ENCODE data around the gene ARID1B.

ARID1B gene

DNA sequence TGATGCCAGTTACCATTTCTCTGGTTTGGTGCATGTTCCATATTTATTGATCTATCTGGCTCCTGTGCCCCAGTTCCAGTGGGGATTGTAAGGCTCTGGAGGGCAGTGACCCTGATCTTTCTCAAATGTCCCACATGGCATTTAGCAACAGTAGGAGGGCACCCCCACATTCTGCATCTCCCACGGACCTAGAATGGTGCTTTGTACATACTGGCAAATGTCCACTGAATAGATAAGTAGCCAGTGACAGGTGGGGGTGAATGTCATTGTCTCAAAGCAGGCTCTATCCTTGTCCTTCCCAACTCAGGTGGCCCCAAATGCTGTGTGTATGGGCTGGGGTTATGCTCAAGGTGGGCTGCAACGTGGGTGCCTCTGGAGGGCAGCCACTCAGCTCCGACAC lies 462.0 kb downstream of the ARID1B start:
- DNase-seq: no peak

DNA sequence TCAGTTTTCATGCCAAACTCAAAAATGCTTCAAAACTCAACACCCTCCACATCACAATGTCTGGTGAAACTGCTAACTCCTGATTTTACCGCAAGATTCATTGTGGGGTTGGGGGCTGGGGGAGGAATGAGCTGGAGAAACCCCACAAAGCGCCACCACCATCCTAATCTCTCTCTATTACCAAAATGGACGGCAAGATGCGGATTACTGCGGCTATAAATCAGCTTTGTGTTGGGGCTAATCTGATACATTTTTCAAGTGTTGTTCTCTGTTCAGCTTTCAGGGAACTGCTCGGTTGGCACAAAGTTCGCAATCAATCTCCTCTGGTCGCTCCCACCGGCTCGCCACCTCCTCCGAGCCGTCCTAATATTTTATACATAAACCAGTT lies 462.5 kb downstream of the ARID1B start:
- no peak for DNase-seq

DNA sequence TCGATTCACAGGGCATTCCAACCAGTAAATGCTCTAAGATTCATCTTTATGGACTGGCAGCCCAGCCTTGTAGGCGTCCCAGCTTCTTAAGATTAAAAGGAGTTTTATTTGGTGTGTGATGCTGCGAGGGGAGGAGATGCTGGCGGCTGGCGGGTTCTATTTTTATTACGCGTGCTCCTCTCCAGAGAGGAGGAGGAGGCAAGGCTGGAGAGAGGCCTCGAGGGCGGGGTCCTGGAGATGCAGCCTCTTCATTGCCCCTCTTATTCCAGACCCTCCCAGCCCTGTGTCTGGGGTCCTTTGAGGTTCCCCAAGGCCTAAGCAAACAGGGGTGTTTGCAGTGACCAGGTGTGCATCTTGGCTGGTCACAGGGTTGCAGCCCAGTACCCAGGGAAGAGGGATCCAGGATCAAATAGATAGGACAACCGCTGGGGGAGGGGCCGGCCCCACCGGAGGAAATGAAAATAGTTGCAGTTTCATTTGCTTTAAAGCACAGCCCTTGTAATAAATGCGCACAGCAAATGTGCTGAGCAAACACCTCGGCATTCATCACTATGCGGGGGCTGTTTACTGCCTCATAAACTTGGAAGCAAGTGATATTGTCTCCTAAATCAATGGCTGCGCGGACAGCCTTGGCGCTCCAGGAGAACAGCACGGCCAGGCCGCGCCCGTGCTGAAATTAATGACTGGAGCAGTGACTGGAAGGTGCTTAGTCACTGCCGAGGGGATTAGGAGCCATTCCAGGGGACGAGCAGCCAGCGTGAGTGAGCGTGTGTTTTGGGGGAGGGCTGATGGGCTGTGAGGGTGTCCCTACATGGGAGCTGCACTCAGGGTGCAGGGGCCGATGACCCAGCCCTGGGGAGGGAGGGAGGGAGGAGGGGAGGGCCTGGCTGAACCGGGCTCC lies 463.1 kb downstream of the ARID1B start:
- DNase-seq: no peak

DNA sequence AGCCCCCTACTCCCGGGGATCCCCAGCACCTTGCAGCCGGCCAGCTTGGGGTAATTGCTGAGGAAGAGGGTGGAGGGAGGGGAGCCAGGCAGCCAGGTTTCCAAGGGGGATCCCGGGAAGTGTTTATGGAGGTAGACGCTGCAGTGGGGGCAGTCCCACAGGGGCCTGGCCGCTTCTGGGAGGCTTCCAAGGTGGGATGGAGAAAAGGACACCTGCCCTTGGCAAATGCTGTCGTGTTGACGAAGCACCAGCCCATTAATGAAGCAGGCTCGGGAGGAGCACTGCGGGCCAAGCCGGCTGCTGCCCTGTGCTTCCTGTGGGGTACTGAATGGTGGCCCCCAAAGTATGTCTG lies 463.8 kb downstream of the ARID1B start:
- DNase-seq: no peak

DNA sequence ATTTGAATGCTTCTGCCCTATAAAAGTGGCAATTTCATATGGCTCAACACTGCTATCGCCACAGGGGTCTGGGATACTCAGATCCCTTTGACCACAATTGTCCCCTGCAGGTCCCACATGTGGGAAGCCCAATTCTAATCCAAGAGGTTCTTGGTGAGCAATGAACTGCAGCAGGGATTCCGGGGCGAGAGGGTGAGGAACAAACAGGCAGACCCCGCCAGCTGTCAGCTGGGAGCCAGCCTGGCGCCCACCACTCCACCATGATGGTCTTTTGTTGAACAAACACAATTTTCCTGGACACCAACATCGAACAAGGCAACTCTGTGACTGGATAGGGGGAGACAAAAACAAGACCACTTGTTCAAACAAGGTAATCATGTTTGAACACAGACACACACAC lies 465.6 kb downstream of the ARID1B start:
- no peak for DNase-seq

DNA sequence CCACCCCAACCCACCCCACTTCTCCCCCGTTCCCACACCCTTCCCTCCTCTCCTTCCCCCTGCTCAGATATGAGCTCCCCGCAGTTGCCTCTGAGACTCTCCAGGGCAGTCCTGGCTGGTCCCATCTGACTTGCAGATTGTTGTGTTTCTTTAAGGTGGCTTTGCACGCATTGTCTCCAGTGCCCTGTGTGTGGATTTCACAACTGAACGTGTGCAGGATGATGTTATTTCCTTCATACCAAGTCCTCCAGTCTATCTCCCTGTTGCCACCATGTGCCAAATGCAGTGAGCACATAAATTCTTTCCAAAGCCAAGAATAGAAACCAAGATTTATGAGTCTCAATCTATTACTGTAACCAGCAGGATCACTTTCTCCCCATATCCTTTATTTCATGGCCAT lies 467.0 kb downstream of the ARID1B start:
- no peak for DNase-seq

DNA sequence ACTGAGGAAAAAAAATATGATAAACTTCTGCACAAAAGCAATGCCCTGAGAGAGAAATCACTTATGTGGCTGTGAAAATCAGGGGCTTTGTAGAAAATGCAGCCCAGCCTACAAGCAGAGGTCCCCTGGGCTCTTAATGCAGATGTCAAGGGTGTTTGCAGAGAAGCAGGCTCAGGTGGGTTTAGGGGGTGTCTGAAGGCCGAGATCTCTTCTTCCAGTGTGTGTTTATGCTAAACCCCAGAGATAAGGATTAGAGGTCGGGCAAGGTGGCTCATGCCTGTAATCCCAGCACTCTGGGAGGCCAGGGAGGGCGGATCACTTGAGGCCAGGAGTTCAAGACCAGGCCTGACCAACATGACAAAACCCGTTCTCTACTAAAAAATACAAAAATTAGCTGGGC lies 467.6 kb downstream of the ARID1B start:
- no peak for DNase-seq

DNA sequence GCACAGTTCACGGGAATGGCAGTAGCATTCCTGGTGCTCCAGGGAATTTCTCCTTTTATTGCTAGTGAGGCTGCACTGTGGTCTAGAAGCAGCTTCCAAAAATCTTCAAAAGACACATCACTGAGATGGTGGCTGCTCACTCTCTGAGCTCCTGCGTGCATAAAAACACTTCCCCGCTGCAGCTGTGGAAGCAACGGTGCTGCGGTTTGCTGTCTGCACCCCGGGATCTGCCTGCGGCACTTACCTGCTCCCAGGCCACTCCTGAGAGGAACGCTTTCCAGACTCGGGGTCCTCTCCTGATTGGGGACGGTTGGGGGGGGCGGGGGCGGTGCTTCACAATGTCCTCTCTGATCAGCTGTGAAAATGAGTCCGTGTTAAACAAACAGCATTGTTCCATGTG lies 468.3 kb downstream of the ARID1B start:
- DNase-seq: no peak

DNA sequence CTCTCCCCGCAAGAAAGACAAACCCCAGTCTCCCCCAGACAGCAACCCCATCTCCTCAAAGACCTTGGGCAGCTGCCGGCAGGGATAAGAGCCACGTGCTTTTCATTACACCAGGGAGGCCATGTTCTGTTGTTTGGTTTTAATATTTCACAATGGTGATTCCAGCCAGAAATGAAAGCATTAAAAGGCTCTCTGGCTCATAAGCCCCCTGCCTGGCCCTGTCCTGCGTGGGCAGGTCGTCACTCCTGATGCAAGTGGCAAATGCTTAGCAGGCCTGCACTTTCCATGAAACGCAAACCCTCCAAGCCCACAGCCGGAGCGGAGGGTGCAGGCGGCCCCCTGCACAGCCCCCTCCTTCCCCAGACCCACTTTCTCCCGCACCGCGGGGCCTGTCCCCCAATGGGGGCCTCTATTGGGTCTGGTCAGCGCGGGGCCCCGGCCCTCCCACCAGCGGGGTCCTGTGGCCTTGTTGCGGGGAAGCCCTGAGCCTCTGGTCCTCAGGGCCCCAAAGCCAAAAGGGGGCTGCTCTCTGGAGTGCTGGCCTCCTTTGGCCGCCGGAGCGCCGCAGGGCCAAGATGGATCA lies 469.0 kb downstream of the ARID1B start:
- DNase-seq: no peak

DNA sequence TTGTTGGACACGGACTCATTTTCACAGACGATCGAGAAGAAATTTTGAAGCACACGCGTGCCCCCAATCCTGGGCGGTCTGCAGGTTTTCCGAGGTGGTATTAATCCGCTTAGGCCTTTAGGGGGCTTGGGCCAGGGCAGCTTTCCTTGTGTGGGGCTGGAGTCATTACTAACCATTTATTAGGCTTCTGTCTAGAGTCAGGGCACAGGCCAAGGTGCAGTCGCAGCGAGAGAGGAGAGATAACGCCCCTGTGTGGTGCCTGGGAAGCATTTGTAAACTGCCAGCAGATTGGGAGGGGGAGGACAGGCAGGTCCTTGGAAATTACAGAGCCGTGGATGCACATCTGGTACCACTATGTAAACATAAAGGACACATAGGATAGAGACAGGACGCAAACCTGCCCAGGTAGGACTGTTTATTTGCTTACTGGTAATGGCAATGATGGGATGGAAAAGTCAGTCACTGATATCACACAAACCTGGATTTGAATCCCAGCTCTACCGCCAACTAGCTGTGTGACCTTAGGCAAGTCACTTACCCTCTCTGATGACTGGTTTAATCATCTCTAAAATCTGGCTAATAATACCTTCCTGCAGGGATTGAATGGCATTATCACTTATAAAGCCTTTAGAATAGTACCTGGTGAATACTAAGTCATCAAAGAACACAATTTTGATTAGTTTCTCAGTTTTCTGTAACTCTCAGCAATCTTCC lies 469.8 kb downstream of the ARID1B start:
- no peak for DNase-seq

DNA sequence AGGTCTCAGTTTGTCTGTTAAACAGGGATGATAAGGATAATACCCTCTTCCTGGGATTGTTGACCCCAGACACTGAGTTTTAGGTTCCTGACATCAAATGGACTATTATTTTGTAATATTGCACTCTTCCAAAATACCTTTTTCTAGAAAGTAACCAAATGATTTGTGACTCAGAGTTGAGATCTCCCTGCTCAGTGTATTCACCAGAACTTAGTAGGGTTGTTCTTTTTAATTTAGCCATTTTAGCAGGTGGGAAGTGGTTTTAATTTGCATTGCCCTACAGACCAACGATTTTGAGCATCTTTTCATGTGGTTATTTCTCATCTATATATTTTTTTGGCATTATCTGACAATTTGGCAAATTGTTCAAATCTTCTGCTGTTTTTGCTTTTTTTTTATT lies 471.1 kb downstream of the ARID1B start:
- no peak for DNase-seq

DNA sequence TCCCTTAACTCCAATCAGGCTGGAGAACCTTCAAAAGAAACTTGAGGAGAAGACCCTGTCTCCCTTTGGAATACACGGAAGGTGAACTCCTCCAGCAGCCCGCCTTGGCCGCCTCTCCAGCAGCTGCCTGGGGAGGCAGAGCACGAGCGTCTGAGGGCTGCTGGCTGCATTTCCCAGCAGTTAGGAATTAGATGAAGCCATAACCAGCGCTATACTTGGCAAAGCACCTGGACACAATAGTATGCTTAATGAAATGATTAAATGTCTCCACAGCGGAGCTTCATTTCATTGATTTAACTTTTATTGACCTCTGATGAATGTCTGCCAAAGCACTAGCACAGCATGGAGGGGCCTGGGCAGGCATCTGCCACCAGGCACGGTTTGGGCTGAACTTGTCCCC lies 472.6 kb downstream of the ARID1B start:
- DNase-seq: no peak

DNA sequence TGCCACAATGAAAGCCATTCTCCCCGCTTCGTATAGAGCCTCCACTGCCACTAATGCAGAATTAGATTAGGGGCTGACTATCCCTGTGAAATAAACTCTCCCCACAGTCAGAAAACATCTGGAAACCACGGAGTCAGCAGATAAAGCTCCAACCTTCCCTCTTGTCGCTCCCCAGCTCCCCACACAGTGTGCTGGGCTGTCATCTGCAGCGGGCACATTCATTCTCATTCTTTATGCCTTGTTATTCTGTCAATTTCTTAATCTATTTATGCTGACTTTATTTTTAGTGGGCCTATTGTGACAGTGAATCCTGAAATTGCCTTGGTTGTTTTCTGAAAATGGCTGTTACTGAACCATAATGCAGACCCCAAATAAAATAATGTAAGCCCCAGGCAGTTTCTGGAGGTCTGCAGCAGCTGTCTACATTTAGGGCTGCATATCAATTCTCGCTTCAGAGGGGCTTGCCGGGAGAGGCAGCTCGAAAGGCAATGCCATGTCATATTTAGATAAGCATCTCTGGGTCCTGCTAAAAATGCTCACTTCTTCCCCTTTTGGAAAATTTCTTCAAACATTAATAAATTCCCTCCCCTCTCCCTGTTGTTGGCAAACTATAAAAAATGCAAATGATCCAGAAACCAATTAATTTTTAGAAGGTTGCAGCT lies 474.5 kb downstream of the ARID1B start:
- no peak for DNase-seq

DNA sequence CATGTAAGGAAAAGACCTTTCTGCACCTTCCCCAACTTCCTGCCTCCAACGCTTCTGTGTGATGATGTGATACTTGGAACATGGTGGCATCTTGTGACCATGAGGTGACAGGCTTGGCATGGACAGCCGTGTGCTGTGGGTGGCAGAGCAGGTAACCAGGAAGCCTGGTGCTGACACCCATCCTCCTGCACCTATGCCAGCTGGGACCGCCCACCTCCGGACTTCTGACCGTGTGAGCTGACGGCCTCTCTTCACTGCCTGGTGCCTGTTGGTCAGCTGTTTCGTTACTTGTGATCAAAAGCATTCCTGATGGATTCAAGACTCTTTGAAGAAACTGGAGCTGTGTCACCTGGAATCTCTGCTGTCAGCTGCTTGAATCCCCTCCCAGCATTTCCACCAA lies 475.8 kb downstream of the ARID1B start:
- DNase-seq: no peak

DNA sequence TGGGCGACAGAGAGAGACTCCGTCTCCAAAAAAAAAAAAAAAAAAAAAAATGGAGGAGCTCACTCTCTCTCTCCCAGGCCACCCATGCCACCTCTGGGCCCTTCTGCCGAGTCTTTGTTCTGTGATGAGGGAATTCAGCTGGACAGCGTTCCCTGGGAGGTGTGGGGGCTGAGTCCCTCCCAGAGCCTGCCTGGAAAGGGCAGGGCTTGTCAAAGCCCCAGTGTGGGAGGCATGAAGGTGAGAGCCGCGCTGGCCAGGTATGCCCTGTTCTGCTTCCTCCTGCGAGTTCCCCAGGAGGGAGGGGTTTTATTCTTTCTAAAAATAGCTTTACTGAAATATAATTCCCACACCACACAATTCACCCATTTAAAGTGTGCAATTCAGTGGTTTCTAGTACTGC lies 476.5 kb downstream of the ARID1B start:
- DNase-seq: no peak

DNA sequence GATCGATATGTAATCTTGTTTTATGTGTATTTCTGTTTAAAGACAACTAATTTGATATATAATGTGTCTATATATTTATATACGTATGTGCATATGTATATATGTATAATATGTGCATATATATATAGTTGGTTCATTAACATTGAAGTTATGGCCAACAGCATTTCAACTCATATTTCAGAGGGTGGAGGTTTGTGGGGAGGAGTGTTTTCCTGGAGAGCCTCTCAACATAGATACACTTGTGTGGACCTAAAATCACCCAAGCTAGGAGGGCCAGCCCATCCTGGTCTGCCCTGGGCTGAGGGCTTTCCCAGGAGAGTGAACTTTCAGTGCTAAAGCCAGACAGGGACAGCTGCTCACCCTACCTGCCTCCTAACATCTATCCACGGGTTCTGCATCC lies 477.4 kb downstream of the ARID1B start:
- DNase-seq: no peak

DNA sequence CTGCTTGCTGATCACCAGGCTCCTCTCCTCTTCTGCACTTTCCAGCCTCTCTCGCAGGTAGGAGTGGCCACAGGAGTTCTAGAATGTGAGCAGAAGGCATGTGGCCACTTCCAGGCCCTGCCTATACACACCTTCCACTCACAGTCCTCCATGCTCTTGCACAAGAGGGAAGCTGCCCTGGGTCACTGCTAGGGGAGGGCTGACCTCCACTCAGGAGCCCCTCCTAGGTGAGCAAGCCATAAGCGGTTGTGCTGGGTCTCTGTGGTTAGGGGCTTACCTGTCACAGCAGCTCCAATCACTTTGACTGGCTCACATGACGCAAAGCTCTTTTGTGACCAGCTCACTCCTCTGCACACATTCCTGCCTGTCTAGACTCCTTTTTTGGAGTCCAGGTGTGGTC lies 477.9 kb downstream of the ARID1B start:
- no peak for DNase-seq

DNA sequence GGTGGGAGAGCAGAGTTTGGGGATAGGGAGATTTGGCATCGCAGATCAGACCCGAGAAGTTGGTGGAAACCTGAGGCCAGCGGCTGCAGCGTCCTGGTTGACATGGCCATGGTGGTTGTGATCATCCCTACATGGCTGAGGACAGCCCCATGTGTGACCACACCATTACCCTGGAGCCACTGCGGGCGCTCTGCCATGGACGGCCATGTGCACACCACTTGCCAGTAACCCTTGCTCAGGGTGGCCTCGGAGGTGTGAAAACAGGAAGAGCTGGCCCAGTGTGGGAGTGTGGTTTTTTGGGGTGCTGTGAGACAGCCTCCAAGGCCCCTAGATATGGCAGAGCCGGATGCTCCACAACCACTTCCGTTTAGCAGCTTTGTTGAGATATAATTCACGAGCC lies 481.7 kb downstream of the ARID1B start:
- DNase-seq: no peak

DNA sequence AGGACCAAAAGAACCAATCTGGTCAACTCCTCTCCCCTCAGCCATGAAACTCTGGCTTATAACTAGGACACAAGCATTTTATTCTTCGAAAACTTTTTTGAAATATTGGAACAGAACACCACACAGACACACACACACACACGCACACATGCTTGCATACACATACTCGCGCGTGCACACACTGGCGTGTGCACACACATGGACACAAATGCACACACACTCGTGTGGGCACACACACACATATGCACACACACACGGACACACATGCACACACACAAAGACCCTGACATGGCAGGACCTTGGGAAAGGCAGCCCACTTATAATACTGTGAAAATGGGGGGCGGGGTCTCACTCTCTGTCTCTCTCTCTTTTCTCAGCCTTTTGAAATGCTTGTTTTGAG lies 482.3 kb downstream of the ARID1B start:
- no peak for DNase-seq
